NCI-H526 (cell line): ENCODE measurements around the gene GTPBP10.
A peak's percentile ranks its signal among the peaks of the same experiment; 100 is the strongest.
"Not testable (repeated sequence)": the region's sequence is repeated elsewhere in the genome, so short reads cannot be mapped to it uniquely, and the experiment has no call there.

Experiments used
- DNase-seq, 2 experiments: peaks; one replicate each; lab custom pipeline; 2025; lab: John Stamatoyannopoulos, UW

Gene GTPBP10, protein sequence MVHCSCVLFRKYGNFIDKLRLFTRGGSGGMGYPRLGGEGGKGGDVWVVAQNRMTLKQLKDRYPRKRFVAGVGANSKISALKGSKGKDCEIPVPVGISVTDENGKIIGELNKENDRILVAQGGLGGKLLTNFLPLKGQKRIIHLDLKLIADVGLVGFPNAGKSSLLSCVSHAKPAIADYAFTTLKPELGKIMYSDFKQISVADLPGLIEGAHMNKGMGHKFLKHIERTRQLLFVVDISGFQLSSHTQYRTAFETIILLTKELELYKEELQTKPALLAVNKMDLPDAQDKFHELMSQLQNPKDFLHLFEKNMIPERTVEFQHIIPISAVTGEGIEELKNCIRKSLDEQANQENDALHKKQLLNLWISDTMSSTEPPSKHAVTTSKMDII

DNA sequence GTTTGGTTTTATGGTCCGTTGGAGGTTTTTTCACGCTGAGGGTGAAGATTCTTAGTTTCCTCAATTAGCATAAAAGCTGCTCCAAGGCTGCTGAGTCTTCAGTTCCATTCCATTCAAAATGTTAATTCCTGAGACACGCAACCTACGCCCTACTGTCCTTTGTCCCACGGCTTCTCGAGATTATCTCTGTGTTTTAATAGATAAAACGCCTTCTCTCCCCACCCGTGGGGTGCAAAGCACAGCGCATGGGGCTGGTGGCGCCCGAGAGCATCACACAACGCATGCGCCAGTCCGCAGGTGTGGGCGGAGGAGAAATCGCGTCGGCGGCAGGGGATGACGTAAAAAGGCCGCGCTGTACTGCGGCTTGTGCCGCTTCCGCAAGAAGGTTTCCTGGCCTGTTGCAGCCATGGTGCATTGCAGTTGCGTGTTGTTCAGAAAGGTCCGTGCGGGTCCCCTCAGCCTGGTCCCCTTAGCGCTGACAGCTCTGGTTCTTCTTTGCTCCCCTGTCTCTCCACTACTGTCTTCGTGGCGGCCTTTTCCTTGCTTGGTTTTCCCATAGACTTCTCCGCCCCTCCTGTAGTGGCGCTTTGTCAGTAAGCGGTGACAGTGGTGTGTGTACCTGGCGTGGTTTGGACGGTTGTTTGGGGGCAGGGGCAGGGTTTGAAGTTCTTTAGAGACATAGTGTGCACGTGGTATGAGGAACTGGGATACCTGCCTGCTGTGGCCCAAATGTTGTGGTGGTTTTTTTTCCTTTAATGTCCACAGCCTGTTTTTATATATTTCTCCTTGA is at the start of gene GTPBP10:
TSS of gene GTPBP10 (plus strand) at position 381 of the 790 bp plus-strand sequence. CDS start at position 407, 26 bp downstream.
- peak; percentile 94 to 99 for DNase-seq

DNA sequence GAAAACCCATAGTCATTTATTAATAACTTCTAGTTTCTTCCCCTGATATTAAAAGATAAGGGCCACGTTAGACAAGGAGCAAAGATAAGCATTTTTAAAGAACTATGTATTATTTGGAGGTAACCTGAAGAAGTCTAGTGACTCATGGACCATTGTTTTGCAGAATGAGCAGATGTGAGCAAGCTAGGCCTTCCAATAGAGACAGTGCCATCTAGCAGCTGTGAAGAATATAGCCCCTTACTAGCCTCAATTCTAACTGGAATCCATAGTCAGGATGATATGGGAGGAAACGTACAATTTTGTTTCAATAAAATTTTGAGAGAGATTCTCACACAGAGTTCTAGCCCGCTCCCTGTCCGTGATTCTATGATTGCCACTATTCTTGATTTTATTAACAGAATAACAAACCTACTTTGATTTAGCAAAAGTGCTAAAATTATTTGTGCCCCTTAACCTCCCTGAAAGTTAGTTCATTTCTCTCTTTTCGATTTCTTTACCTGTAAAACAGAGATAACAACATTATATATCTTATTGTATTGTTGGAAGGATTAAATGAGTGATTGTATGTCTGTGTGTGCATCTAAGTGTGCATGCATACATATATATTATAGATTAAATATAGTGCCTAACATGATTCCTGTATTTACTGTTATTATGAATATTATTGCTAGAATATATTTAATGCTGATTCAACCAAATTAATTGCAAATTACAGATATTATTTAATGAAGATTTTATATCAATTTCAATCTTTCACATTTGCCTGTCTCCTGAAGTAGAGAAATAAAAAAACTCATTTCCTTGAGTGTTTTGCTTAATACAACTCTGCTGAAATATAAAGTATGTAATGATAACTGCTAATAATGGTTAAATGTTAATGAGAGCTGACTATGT is 48.1 kb upstream of the GTPBP10 start:
- peak; percentile 25 to 63 for DNase-seq

DNA sequence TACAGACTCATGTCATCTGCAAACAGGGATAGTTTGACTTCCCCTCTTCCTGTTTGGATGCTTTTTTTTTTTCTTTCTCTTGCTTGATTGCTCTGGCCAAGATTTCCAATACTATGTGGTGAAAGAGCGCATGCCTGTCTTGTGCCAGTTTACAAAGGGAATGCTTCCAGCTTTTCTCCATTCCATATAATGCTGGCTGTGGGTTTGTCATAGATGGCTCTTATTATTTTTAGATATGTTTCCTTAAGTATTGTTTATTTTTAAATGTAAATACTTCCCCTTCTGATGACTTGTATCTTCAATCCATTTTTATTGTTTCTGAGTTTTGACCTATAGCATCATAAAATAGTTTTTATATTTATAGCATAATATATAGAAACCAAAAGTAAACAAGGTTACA is 43.3 kb upstream of the GTPBP10 start:
- DNase-seq = no peak

DNA sequence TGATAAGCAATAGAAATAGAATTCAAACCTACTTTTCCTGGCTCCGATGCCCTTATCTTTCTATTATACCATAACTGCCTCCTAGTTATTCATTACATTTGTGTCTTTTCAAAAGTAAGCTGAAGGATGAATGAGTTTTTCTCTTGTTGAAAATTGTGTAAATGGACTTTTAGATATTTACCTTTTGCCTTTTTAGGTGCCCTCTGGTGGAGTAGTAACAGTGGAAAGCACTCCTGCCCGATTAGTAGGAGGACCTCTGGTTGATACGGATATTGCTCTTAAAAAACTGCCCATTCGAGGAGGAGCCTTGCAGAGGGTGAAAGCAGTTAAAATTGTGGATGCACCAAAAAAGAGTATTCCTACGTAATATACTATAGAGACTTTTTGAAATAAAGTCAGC is 36.6 kb upstream of the GTPBP10 start:
- no peak for DNase-seq

DNA sequence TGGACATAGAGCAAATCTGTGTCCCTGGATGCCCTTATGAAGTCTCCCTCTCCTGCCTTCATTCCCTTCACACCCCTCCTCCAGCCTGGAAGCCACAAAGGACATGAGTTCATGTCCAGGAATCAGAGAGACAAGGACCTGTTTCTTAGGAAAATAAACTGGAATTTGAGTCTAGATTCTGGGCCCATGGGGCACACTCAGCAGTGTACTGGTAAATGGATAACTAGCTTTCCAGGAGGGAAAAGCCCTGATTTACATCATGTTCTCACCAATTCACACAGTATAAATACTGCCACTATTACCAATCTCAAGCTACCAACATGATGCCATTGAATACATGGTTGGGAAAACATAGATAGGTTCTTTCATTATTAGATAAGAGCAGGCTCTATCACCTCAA is 35.3 kb upstream of the GTPBP10 start:
- DNase-seq = no peak

DNA sequence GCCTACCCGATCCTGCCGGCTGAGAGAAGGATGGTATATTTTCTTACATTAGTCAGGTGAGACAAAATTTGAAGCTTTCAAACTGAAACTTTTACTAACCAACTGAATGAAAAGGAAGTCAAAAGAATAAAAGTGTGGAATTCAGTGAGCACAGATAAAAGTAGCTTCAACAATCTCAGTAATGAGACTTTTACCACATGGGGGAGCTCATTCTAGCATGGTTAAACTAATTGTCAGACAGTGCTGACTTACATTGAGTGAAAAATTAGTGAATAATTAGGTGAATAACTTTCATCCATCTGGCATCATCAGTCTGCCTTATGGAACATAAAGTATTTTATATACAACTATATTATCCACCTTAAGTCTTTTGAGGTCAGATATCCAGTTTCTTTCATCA is 33.8 kb upstream of the GTPBP10 start:
- peak in 1 of 2 experiments; percentile 12 for DNase-seq

DNA sequence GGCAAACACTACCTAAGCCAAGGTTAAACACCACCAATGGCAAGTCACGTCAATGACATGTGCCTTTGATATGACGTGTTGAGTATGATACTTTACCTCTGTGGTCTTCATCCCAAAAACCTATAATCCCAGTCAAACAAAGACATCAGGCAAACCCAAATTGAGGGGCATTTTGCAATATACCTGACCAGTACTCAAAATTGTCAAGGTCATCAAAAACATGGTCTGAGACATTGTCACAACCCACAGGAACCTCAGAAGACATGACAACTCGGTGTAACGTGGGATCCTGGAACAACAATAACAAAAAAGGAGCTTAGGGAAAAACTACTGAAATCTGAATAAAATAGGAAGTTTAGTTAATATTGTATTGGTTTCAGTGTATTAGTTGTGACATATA is 32.6 kb upstream of the GTPBP10 start:
- no peak for DNase-seq

DNA sequence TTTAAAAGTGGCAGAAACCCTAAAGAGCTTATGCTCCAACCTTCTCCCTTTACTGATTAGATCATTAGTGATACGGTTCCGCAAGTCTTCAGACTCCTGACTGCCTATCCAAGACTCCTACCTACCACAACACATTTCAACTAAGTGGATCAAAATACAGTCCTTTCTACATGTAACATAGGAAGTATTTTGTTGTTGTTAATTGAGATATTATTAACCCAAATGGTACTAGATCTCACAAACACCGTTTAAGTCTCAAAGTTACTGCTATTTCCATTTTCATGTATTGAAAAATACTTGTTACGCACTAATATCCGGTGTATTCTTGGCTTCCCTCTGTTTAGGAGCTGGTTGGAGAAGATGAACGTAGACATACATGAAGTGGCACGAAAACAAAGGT is 26.5 kb upstream of the GTPBP10 start:
- DNase-seq = no peak

DNA sequence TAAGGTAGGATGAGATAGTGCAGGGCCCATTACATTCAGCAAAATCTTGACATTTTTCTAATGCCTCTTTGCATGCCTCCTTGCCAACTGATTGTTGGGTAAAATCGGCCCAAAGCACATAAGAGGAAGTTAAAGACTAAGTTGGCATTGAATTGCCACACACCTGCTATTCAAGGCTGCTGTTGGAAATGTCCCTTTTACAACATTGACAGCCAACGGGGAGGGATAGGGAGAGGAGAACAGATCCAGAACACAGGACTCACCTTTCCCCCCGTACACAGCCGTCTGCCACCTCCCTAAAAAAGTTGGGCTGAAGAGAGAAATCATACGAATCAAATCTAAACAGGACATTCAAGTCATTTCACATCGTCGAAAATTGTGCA is 26.1 kb upstream of the GTPBP10 start:
- DNase-seq = no peak

DNA sequence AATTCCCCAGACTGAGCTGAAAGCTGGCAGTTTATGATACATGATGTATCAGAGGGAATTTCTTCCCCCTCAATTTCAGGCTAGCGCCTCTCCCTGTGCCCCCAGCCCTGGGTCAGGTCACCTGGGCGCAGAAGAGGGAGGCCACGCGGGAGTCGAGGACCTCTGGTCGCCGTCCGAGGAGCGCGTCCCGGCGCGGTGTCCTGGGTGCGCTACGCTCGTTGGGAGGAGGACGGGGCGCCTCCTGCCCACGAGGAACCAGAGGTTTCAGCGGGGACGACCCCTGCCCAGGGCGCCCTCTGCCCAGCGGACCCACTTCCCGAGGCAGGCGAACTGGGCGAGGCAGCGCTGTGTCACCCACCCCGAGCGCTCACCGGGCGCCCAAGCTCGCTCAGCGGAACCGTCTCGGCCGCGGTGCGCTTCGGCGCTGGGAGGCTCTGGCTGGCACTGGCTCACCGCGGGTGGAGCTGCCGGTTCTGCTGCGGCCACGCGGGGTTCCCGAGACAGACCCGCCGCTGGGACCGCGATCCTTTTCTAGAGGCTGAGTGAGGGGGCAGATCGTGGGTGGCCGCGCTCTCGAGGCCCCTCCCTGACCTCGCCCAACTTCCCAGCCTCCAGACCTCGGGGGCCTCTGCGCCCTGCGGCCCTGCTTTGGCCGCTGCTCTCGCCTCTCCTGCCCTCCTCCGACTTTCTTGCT is 25.6 kb upstream of the GTPBP10 start, which contains the start of gene FAM237B:
TSS of gene FAM237B (minus strand) at position 504 of the 694 bp plus-strand sequence. CDS start 1,556 bp downstream, outside the sequence.
- peak in 1 of 2 experiments; percentile 73 for DNase-seq

DNA sequence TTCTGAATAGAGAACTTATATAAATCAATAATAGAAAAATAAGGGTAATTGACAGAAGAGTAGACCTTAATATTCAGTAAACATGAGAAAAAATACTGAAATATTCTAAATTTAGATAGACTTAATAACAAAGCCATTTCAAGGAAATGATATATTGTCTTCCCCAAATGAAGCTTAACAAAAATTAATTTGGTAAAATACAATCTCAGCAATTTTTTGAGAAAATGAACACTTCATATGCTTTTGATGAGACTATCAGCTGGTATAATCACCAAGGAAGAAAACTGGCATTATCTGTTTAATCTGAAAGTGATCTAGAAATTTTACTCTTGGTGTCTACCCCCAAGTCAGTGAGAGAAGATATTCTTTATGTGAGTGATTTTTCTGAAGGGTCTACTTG is 23.7 kb upstream of the GTPBP10 start:
- DNase-seq = no peak

DNA sequence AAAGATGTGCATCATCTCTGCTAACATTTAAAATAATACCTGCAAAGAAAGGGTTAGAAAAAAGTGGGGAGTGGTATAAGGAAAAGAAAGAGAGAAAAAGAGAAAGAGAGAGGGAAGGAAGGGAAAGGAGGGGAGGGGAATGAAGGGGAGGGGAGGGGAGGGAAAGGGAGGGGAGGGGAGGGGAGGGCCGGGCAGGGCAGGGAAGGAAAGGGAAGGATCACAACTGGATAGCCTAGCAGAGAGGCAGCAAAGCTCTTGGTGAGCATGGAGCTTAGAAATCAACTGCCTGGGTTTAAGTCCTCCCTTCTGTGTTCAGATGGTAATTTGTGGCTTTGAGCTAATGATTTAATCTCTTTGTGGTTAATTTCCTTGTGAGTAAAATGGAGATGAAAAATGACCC is 20.0 kb upstream of the GTPBP10 start:
- no peak for DNase-seq

DNA sequence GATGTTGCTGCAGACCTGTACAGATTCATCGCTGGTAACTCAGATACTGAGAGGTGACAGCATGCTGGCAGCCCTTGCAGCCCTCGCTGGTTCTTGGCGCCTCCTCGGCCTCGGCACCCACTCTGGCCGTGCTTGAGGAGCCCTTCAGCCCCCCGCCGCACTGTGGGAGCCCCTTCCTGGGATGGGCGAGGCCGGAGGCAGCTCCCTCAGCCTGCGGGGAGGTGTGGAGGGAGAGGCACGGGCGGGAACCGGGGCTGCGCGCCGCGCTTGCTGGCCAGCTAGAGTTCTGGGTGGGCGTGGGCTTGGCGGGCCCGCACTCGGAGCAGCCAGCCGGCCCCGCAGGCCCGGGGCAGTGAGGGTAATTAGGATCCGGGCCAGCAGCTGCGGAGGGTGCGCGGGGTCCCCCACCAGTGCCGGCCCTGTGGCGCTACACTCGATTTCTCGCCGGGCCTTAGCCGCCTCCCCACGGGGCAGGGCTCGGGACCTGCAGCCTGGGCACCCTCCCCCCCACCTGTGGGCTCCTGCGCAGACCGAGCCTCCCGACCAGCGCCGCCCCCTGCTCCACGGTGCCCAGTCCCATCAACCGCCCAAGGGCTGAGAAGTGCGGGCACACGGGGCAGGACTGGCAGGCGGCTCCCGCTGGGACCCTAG is 12.2 kb upstream of the GTPBP10 start:
- DNase-seq = peak in 1 of 2 experiments; percentile 33

DNA sequence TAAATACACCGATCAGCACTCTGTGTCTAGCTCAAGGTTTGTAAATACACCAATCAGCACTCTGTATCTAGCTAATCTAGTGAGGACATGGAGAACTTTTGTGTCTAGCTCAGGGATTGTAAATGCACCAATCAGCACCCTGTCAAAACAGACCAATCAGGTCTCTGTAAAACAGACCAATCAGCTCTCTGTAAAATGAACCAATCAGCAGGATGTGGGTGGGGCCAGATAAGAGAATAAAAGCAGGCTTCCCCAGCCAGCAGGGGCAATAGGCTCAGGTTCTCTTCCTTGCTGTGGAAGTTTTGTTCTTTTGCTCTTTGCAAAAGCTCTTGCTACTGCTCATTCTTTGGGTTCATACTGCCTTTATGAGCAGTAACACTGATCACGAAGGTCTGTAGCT is 11.6 kb upstream of the GTPBP10 start:
- DNase-seq = not testable (repeated sequence)

DNA sequence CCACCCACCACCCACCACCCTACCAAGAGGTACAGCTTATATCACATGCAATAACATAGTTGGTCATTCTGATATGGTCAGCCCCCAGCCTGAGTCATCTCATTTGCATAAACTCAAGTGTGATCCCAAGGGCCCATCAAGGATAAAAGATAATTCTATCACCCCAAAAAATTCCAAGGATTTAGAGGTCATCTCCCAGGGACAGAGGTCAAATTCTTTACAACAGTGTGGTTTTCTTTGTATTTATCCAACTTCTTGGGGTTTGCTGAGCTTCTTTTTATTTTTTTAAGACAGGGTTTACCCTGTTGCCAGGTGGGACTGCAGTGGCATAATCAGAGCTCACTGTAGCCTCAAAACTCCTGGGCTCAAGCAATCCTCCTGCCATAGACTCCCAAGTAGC is 9.4 kb upstream of the GTPBP10 start:
- DNase-seq = no peak

DNA sequence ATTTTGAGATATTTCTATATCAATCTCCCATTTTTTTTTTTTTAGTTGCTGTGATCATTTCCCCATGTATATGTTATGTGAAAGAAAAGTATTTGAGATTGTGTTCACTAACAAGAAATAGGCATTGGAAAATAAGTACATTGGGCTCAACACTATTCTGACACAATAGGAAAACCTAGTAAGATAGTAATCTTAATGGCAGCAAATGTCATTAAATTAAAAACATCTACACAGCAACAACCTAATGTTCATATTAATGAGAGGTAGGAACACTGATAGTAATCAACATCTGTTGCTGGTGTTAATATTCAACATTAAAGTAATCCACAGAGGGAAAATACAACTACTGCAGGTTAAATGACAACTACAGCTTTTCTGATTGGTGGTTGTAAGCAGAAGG is 1.5 kb upstream of the GTPBP10 start:
- DNase-seq = no peak

DNA sequence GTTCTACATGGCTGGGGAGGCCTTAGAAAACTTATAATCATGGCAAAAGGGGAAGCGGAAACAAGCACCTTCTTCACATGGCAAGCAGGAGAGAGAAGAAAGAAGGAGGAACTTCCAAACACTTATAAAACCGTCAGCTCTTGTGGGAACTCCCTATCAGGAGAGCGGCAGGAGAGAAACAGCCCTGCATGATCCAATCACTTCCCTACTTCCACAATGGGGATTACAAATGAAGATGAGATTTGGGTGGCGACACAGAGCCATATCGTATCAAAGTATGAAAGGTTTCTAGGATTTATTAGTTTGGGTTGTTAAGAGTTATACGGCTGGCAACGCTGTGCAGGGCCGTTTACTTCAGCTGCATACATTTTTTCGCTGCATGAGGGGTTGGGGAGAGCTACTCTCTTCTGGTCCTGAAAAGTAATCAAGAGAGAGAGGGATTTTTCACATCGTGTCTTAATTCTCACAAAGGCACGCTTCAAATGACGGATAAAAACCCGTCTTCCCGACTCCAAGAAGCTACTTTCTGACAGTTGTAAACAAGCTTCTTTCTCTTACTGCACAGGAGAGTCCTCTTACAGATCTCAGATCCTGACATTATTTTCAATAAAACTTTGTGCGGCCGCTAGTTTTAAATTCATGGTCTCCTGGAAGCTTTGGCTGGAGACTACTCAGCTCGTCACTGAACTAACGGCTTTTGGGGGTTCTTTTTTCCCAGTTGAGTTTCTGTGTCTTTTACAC is 751 bp upstream of the GTPBP10 start:
- peak in 1 of 2 experiments; percentile 49 for DNase-seq

DNA sequence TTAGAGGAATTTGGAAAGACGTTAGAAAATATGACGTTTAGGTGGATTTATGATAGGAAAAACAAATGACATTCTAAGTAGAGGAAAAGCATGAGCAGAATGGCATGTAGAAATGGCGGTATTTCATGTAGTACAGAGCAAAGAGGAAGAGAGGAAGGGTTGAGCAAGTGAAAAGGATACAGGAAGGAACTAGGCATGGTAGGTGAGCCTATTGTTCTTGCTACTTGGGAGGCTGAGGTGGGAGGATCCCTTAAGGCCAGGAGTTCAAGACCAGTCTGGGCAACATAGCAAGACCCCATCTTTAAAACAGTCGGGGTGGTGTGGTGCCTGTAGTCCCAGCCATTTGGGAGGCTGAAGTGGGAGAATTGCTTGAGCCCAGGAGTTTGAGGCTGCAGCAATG is 1.2 kb downstream of the GTPBP10 start:
- DNase-seq = no peak

DNA sequence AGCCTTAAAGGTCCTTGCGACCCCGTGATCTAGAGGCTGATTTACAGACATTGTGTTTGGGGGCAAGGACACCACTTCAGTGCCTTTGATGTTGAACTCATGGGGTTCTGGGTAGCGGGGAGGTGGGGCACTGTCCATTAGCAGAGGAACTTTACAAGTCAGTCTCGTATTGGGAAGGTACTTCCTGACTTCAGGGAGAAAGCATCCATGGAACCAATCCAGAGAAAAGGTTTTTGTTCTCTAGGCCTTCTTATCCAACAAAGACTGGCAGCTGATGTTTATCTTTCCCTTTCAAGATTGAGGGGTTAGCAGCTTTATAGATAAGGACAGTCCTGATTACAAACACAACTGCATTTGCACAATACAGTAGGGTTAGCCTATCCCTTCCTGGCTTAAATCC is 2.8 kb downstream of the GTPBP10 start:
- DNase-seq = no peak

DNA sequence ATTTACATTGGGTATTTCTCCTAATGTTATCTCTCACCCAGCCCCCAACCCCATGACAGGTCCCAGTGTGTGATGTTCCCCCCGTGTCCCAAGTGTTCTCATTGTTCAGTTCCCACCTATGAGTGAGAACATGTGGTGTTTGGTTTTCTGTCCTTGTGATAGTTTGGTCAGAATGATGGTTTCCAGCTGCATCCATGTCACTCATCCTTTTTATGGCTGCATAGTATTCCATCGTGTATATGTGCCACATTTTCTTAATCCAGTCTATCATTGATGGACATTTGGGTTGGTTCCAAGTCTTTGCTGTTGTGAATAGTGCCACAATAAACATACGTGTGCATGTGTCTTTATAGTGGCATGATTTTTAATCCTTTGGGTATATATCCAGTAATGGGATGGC is 3.5 kb downstream of the GTPBP10 start:
- not testable (repeated sequence) for DNase-seq
